Anterior cingulate cortex (tissue), 58 donors: ENCODE measurements around the gene CDK1.

ENCODE experiments used
- DNase-seq, 58 donors: peaks; one replicate each; lab custom pipeline; 2025; lab: John Stamatoyannopoulos, UW

The CDK1 gene

DNA sequence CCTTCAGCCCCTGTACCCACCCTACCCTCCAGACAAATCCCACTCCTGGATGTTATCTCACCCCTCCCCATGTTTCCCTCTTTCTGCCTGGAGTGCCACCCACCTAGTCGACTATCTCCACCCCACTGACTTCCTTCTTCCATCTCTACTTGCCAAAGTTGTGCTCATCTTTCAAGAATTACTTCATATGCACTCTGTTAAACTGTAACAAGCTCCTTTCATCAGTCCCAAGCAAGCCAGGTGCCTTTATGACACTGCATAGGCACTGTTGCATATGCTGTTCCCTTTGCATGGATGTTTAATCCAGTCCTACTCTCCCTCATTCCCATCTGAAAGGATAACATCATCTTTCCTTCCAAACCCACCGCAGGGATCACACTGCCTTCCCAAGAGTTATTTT lies 8.9 kb upstream of the CDK1 start:
- no peak for DNase-seq

DNA sequence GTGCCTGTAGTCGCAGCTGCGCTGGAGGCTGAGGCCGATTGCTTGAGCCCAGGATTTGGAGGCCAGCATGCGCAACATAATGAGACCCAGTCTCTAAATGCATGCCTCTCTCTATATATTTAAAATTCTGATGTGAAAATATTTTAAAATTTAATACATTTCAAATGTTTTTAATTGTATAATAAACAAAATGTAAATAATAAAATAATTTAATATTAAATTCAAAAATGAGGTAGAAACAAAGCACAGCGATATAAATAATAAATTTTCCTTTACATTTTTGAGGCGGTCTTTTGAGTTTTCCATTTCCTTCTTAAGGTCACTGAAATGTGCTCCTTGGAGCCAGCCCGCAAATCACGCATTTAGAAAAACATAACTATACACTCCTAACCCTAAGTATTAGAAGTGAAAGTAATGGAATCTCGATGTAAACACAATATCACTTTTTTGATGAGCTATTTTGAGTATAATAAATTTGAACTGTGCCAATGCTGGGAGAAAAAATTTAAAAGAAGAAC lies 523 bp upstream of the CDK1 start:
- no peak for DNase-seq

DNA sequence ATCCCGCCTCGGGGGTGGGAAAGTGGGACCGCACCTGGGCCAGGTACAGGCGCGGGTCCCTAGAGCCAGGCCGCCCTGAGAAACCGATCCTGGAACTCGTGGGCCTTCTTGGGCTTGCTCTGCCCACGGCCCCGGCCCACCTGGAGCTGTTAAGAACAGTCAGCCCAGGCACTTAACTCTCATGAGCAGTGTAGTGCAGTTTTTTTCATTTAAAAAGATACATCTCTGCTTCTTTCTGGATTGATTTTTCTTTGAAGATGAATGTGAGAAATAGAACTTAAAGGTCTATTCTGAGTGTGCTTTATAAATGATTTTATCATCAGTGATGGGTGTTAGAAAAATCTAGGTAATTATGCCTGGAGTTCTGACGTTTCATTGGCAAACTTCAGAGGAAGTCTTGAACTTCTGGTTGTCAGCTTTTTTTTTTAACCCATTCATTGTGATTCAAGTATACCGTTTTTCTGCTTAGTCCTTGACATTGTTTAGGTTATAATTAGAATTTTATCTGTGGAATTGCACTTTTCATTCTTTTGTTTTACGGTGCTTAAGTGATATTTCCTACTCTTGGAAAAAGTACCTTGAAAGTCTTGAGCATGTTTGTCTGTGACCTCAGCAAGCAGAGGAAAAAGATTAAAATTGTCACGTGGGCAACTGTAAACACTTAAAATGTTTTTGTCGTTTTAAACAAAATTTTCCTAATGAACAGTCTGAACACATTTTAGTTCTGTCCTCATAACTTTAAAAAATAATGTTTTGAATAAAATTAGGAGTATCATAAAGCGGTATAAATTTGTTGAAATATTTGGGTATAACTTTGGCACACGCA lies 906 bp downstream of the CDK1 start:
- DNase-seq: peak in 1 of 58 donors; percentile 8

DNA sequence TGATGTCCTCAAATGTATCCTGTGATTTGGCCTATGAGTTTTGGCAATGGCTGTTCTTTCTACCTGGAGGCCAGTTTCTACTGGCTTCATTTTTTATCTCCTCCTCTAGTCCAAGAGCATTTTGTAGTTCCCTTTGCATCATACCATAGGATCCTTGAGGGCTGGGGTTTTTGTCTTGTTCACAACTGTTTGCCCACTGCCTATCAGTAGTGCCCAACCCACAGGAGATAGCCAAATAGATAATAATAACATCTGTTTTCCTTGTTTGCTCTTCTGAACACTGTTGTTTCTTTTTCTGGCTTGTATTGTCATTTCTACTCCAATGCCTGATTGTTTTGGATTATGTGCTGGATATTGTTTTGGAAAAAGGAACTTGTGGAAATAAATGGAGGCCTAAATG lies 3.4 kb downstream of the CDK1 start:
- no peak for DNase-seq

DNA sequence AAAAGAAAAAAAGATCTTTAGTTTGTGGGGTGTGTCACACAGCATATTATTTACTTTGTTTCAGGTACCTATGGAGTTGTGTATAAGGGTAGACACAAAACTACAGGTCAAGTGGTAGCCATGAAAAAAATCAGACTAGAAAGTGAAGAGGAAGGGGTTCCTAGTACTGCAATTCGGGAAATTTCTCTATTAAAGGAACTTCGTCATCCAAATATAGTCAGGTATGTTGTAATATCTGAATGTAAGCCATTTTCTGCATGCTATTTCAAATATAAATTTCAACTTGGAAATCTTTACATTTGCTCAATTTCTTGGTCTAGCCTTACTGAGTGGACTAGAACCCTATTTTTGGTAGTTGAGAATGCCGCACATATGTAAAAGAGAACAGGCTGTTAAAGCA lies 6.4 kb downstream of the CDK1 start:
- DNase-seq: no peak

DNA sequence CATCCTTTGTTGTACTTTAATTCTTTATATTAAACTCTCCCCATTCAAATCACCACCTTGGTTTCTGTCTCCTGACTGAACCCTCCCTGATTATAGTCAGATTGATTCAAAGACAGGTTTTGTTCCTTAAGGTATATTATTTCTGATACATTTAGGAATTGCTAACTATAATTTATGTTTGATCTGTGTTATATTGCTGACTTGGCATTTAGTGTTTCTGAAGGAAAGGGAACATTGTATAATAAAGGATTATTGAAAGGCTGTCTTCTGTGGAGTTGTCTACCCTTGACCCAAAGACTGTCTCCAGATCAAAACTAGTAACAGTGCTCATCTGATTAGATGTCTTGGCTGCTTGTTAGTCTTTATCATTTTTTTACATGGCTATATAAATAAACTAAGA lies 10.3 kb downstream of the CDK1 start:
- DNase-seq: no peak

DNA sequence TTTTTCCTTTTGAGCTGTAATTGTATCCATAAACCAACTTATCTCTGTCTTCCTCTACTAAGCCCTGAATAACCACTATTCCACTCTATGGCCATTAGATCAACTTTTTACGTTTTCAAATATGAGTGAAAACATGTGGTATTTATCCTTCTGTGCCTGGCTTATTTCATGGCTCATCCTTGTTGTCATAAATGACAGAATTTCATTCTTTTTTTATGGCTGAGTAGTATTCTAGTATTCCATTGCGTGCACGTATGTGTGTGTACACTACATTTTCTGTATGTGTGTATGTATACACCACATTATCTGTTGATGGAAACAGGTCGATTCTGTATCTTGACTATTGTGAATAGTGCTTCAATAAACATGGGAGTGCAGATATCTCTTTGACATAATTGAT lies 11.1 kb downstream of the CDK1 start:
- DNase-seq: no peak

DNA sequence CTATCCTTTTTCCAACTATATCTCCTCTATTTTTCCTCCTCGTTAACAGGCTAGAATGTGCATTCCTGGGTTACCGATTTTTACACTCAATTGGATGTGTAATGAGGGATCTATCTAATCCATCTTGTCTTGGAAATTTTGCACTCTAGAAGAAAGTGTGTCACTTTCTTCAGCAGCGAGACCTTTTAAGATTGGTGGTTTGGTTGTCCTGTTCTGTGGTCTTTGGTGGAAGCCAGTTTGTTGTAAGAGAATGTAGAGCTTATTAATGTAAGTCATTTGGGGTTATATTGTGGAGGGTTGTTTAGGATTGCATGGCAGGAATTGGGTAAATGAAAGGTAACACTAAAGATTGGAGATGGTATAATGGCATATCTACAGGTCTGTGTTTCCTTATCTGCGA lies 16.7 kb downstream of the CDK1 start:
- DNase-seq: no peak

DNA sequence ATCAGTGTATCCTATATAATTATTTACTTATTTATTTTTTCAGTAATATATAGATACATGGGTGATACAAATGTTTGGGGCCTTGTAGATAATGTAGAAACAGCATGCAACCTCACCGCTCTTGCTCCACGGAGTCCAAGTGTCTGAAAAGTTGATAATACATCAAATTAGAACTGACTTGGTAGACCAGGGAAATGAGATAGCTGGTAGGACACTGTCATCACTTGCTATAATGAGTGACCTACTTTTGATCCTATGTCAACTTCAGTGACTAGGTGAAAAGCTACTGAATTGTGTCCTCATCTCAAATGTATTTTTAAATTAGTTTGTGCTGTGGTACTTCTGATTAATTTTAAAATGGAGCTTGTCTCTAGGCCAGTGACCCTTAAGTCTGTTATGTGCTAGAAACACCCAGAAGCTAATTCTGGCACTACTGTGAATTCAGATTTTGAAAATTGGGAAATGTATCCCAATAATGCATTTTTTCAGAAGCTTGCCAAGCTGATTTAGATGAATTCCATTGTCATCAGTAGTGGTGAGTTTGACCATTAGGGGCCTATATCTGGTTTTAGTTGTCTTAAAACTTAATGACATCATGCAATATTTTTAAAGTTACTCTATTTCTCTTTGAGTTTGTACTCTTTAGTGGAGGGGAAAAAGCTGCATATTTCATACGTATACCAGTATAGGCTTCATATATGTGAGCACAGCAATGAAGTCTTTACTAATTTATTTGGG lies 17.4 kb downstream of the CDK1 start:
- DNase-seq: no peak

DNA sequence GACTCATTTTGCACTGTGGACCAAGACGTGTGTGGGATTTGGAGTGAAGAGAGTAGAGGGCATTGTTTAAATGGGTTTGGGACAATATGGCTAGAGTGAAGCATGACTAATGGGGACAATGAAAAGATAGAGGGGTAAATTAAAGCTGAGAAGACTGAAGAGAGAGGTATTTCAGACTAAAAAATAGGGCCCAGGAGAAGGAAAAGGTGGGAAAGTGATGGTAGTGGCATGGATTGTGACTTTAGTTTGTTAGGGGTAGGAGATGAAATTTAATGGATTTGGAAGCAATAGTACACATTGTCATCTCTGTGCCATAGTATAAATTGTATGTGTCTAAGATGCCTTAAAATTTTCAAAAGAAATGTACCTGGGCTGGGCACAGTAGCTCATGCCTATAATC lies 18.2 kb downstream of the CDK1 start:
- DNase-seq: no peak

DNA sequence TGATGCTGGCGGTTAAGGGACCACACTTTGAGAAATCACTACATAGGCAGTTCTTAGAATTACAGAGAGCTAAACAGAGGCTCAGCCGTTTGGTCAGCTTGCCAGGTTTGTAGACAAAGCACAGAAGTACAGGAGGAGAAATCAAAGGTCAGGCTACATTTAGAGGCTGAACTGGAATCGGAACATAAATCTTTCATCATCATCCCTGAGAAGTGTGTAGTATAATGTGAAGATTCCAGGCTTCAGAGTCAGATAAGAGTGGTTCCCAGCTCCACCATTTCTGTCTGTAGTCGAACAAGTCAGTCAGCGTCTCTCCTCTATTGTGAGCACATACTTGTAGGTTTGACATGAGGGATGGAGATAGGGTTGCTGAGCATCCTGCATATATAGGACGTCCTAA lies 18.9 kb downstream of the CDK1 start:
- no peak for DNase-seq

DNA sequence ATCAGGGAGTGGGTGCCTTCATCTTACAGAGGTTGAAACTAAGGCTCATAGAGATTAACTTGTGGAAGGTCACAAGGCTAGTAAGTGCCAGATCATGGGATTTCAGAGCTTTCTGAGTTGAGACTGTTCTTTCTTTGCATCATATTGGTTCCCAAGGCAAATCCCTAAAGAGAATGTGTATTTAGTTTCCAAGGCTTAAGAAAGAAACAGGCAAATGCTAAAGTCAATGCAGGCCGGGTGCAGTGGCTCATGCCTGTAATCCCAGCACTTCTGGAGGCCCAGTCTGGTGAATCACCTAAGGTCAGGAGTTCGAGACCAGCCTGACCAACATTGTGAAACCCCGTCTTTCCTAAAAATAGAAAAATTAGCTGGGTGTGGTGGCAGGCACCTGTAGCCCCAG lies 19.8 kb downstream of the CDK1 start:
- DNase-seq: no peak

DNA sequence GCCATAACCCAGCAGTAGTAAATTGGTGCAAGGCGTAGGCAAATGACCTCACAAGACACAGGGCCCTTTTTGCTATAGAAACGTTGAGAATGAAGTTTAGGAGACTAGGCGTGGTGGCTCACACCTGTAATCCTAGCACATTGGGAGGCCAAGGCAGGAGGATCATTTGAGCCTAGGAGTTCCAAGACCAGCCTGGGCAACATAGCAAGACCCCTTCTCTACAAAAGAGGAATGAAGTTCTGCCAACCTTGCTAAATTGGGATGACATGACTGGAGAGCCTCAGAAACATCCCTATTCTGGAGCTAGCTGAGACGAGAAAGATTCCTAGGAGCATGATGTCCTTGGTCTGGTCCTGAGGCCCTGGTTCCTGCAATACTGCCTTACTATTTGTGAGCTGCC lies 20.6 kb downstream of the CDK1 start:
- no peak for DNase-seq

DNA sequence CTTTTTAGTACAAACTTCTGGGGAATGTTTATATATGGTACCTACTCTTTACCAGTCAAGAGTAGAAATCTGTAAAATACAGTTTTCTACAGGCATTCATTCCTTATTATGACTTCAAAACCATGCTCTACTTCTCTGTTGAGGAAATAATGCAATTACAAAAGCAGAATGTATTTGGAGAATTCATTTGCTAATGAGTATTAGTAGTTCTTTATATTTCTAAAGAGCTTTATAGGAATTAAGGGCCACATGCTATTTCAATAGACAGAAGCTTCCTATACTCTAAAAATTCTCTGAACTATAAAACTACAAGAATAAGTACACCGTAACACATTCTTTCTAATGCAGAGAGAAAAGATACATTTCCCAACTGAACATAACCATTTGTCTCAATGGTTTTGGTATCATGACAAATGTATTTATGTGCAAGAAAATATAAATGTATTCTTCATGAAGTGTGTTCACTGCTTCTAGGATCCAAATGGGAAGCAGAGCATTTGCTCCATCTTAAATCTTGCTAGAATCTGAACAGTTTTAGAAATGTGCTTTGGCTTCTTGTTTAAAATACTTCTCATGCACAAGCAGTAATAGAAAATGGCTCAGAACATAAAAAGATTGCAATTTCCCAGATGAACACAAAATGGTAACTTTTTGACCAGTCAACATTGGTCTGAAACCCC lies 21.8 kb downstream of the CDK1 start:
- no peak for DNase-seq

DNA sequence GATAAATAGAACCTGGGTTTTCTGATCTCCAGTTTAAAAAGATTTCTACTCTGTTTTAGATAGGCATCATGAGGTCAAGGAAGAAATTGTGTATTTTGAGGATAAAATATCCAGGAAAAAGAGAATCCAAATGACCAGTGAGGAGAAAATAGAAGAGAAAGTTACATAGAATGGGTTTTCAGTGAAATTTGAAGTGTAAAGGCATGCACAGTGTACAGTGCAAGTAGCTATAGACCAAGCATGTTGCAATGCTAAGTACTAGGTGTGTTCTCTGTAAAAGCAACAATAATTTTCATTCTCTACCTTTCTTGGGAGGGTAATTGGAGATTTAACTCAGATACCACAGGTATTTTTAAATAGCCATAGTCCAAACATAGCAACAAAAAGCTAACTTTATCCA lies 22.6 kb downstream of the CDK1 start:
- no peak for DNase-seq

DNA sequence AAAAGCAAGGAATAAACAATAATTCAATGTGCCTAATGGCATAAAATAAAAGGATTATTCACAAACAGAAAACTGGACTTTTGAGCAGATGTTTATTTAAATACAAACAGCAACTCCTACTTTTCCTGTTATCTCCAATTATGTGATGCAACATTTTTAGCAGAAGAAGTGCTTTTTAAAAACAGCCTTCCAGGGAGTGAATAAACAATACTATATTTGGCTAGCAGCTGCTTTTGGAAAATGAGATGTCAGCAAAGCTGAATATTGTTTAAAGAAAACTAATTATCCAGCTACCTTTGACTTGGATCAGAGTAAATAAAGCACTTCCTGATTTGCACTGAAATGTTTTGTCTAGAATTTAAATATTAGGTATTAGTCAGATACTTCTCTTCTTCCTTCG lies 23.2 kb downstream of the CDK1 start:
- no peak for DNase-seq

DNA sequence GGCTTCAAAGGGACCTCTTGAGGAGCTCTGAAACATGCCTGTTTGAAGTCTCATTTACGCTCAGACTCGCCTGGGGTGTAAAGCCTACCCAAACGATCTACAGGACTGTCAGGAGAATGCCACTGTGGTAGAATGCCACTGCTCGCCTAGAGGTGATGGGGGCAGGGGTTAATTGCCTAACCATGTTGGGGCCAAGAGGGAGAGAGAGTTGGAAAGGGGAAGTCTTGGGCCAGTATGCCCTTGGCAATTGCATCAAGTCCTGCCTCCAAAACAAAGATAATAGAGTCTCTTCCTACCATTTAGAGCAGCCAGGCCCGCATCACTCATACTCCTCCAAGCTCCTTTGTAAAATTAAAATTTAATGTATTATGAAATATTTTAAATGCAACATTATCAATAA lies 25.2 kb downstream of the CDK1 start:
- DNase-seq: no peak

DNA sequence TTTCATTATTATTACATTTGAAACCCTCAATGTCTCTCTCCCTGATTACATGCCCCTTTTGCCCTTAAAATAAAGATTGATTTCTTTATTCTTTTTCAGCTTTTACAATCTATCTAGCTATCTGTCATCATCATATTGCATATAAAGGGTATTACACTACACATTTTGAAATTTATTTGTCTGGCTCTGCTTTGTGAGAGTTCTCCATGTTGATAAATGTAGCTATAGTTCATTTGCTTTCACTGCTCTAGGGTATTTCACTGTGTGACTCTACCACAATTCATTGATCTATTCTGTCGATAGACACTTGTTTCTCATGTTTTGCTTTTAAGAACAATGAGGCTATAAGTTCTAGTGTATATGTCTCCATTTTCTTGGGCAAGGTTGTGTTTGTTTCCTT lies 25.6 kb downstream of the CDK1 start:
- no peak for DNase-seq

DNA sequence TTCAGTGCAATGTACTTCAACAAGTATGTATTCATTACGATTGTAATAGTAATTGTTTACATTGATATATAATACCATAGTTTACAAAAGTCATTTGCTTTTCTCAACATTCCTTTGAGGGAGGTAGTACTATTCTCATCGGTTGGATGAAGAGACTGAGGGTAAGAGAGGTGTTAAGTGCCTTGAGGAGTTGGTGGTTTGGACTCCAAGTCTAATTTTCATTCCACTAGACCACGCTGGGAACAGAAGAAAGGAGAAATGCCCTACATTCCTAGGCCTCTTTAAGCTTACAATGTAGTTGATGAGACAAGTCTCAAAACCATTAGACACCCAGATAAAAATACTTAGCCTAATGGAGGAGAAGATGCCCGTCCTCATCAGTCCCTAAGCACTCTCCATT lies 28.6 kb downstream of the CDK1 start:
- no peak for DNase-seq

DNA sequence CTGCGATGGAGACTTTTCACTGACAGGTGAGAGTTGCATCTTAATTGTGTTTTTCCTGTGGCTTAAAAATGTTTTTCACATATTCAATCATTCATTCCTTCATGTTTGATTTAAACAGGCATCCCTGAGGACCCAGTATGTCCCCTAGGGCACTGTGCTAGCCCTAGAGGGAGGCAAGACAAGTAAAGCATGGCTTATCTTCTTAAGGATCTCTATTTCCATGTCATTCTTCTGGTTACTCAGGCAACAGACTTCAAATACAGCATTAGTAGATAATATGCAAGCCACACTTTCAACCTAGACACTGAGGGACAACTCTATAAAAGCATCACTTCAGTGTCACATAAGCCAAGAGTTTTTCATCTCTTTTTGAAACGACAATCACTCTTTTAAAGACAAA lies 29.2 kb downstream of the CDK1 start:
- no peak for DNase-seq

DNA sequence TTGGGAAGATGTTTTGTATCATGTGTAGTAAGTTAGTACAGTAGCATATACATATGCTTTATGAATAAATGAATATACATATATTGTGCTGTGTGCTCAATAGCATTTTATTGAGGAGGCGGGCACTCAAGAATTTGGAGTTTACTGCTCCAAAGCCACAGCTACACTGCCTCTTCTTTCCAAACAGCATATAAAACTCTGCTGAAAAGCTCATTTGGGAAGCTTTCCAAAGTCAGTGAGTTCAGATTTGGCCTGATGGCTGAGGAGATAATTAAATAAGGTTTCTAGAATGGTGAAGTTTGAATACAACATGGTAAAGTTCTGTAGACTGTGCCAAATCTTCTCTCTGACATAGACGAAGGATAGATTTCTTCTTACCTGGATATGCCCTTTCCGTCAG lies 29.8 kb downstream of the CDK1 start:
- DNase-seq: no peak
